Measurements from ENCODE around the gene IVNS1ABP. TPM values are rescaled to one million over a fixed set of nuclear protein-coding genes. Genes with fewer than 3 reads are reported as not detected.
A peak's percentile ranks its signal among the peaks of the same experiment; 100 is the strongest.

Gene IVNS1ABP
- total RNA-seq, 1 donor from 2014 or later, result 70.3 TPM

DNA sequence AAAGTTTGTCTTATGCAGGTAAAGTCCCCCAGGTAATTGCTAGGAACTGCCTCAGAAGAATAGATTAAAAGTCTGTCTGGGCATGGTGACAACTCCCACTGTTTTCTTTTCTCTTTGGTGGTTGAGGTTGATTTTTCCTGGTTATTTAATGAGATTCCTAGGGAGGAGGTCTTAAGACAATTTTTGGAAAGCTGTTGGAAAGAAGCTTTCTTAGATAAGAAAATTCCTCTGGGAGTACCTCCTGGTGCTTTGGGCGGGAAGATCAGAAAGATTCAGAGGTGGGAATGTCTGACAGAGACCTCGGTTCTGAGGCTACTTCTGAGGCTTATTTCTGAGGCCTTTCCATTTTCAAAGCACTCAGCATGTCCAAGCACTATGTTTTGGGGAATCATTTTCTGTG lies 25.0 kb upstream of the IVNS1ABP start:
- no peak overlapping the region for H3K4me3 ChIP-seq
- no peaks in the 10 kb centered on the region for H3K4me1 ChIP-seq
- H3K36me3 ChIP-seq, result no peaks in the 10 kb centered on the region
- no peaks in the 10 kb centered on the region for H3K9me3 ChIP-seq (replicated peaks)
- DNase-seq, result no peak
- TF ChIP-seq CTCF (IDR thresholded peaks at IDR 0.05; ENCODE audit: borderline replicate concordance), result no peak
- H3K27me3 ChIP-seq (ENCODE audit: low read depth), result no peaks in the 10 kb centered on the region
- H3K27ac ChIP-seq (replicated peaks), result no peak overlapping the region
- intact Hi-C loops (cut with micrococcal nuclease), result no loop called here

GRCh38 chr1:185341196-185341781 lies 24.2 kb upstream of the IVNS1ABP start:
- intact Hi-C loops (cut with micrococcal nuclease), result no loop called here
- H3K36me3 ChIP-seq, result no peaks in the 10 kb centered on the region
- no peak for DNase-seq
- H3K9me3 ChIP-seq (replicated peaks), result no peaks in the 10 kb centered on the region
- H3K27me3 ChIP-seq (ENCODE audit: low read depth), result no peaks in the 10 kb centered on the region
- no peak overlapping the region for H3K4me3 ChIP-seq
- H3K4me1 ChIP-seq, result no peaks in the 10 kb centered on the region
- no peak for TF ChIP-seq CTCF (IDR thresholded peaks at IDR 0.05; ENCODE audit: borderline replicate concordance)
- no peak overlapping the region for H3K27ac ChIP-seq (replicated peaks)

DNA sequence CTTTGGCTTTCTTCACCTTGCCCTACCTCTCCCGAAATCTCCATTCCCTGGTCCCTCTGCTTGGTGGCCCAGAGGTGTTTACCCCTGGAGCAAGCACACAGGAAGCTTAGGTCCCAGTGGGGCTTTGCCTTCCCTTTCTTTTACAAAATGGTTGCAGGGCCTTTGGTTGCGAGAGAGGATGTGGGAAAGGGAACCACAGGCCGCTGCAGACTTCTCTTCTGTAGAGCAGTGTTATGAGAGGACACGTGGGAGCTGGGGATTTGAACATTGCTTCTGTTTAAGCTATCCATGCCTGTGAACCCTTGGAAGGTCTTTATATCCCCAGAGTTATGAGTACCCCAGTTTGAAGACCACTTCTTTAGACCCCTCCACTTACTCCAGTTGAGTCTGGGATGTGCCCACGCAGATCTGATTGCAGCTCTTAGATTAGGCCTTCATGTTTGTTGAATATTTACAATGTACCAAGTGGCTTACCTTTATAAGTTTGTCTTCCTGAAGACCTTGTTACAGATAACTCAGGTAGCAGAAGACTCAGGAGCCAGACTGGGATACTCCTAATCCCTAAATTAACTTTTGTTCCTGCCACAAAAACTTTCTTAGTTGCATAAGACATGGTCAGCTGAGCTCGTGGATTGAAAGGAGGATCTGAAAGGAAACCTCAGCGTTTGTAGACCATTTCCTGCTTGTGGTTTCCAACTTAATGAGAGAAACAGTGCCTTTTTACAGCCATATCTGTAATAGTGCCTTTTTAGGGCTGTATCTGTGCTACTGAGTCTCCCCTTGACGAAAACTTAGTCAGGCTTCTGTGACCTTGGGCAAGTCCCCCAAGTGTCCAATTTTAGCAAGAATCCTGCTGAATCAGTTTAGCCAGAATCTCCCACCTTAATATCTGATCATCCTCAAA lies 21.9 kb upstream of the IVNS1ABP start:
- Histone ChIP-seq H3K27ac (replicated peaks) (peak overlapping the region; percentile 35), H3K27me3 (ENCODE audit: low read depth) (no peaks in the 10 kb centered on the region), H3K4me1 (no peaks in the 10 kb centered on the region), H3K9me3 (replicated peaks) (no peaks in the 10 kb centered on the region), H3K36me3 (no peaks in the 10 kb centered on the region), H3K4me3 (no peak overlapping the region)
- no peak for TF ChIP-seq CTCF (IDR thresholded peaks at IDR 0.05; ENCODE audit: borderline replicate concordance)
- DNase-seq, result no peak
- intact Hi-C loops (cut with micrococcal nuclease), result no loop called here

- H3K4me1 ChIP-seq, result no peaks in the 10 kb centered on the region
- H3K4me3 ChIP-seq, result no peak overlapping the region
- H3K36me3 ChIP-seq, result no peaks in the 10 kb centered on the region
- no peaks in the 10 kb centered on the region for H3K9me3 ChIP-seq (replicated peaks)
- intact Hi-C loops (cut with micrococcal nuclease), result no loop called here
- no peaks in the 10 kb centered on the region for H3K27me3 ChIP-seq (ENCODE audit: low read depth)
- H3K27ac ChIP-seq (replicated peaks), result no peak overlapping the region
- no peak for TF ChIP-seq CTCF (IDR thresholded peaks at IDR 0.05; ENCODE audit: borderline replicate concordance)
- DNase-seq, result no peak
These were observed 20.2 kb upstream of the IVNS1ABP start for GRCh38 chr1:185337246-185337645.

DNA sequence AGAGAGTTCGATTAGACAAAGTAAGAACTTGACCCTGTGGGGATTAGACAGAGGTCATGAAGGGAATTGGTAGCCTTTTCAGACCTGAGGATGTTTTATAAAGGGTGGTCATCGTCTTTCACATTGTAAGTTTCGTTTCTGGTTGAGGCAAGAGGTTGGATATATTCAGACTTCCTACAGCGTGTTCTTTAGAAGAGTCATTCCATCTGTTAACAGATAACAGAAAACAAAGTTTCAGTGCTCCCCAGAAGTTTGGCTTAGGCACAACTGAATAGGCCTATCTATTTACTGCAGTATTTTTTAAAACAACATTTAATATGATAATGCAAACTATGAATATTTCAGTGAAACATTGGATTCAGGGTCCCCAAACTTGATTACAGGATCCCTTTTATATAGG lies 17.1 kb upstream of the IVNS1ABP start:
- intact Hi-C loops (cut with micrococcal nuclease), result no loop called here
- Histone ChIP-seq H3K4me3 (no peak overlapping the region), H3K27me3 (ENCODE audit: low read depth) (no peaks in the 10 kb centered on the region), H3K4me1 (no peaks in the 10 kb centered on the region), H3K9me3 (replicated peaks) (no peaks in the 10 kb centered on the region), H3K27ac (replicated peaks) (peak overlapping the region; percentile 24), H3K36me3 (no peaks in the 10 kb centered on the region)
- TF ChIP-seq CTCF (IDR thresholded peaks at IDR 0.05; ENCODE audit: borderline replicate concordance), result no peak
- no peak for DNase-seq
